Kidney (tissue), 14 donors: ENCODE results near the gene HBE1. TPM values are rescaled to one million over a fixed set of nuclear protein-coding genes. Genes with fewer than 3 reads are reported as not detected.
"Not testable (repeated sequence)": the region's sequence is repeated elsewhere in the genome, so short reads cannot be mapped to it uniquely, and the experiment has no call there.

Experiments used
- DNase-seq, 5 donors: peaks; one replicate each; pipeline ENCODE4 v3.0.0-alpha.2; 2013 to 2020
- FAIRE-seq: peaks from 2 replicates; lab custom pipeline; 2012; peaks lifted over from hg19 to GRCh38; lab: Jason Lieb, UNC
- H3K27ac ChIP-seq, 2 donors: one replicate each; pipeline ENCODE4 v1.7.0; 2013; ENCODE audit warnings: low read depth in 2 of 2, low read length in 2 of 2, inconsistent platforms in 1 of 2
- H3K27me3 ChIP-seq: one replicate; pipeline ENCODE4 v1.7.1; 2013; ENCODE audit warnings: low read length, inconsistent platforms; ENCODE audit not compliant: control insufficient read depth, insufficient read depth
- H3K36me3 ChIP-seq, 3 donors: one replicate each; pipeline versions ENCODE4 v1.7.0 to v1.7.1; 2013; ENCODE audit warnings: low read length in 3 of 3, control low read depth in 1 of 3, inconsistent platforms in 1 of 3; ENCODE audit not compliant: insufficient read depth in 3 of 3, control insufficient read depth in 2 of 3
- H3K4me1 ChIP-seq, 3 donors: one replicate each; pipeline versions ENCODE4 v1.7.0 to v1.7.1; 2013; ENCODE audit warnings: low read length in 3 of 3, inconsistent platforms in 1 of 3, low read depth in 1 of 3; ENCODE audit not compliant: control insufficient read depth in 2 of 3, insufficient read depth in 2 of 3
- H3K4me3 ChIP-seq, 3 donors: one replicate each; pipeline versions ENCODE4 v1.7.0 to v1.8.1; 2013; ENCODE audit warnings: low read length in 3 of 3, control low read depth in 1 of 3, inconsistent platforms in 1 of 3
- H3K9ac ChIP-seq, 3 donors: one replicate each; pipeline versions ENCODE4 v1.7.0 to v1.7.1; 2013; ENCODE audit warnings: low read length in 3 of 3, control low read depth in 1 of 3, inconsistent platforms in 1 of 3
- H3K9me3 ChIP-seq, 3 donors: one replicate each; pipeline versions ENCODE4 v1.7.0 to v1.7.1; 2013; ENCODE audit warnings: low read length in 3 of 3, control low read depth in 1 of 3, inconsistent platforms in 1 of 3; ENCODE audit not compliant: control insufficient read depth in 2 of 3, insufficient read depth in 1 of 3
- intact Hi-C: fragments of 100-400 bp; cut with DNase I; formaldehyde crosslinking; loops from one replicate; pipeline ENCODE4 v1.11.1; 2022
- polyA plus RNA-seq: library from polyadenylated mRNA; stranded (reverse); fragments of 350-450 nt; fragmentation: Illumina TruSeq; extraction: RNeasy Lipid Tissue Mini Kit (QIAGEN cat#74804); gene quantifications from one replicate; pipeline ENCODE4 v1.2.3, GENCODE V29; 2014; ENCODE audit warnings: low read depth, low replicate concordance; ENCODE audit not compliant: insufficient read depth
- total RNA-seq: library from RNA; stranded (reverse); fragmentation: NEBNext Ultra II Directional; extraction: Animal tissue kit (Norgen Biotek cat#: 25700); gene quantifications from one replicate; pipeline ENCODE4 v1.2.1, GENCODE V29; 2021
- TF ChIP-seq, protein P1 (sequence below): IDR thresholded peaks from 3 replicates; pipeline ENCODE4 v1.5.1; 2012; ENCODE audit warnings: mild to moderate bottlenecking, moderate library complexity, borderline replicate concordance; ENCODE audit not compliant: insufficient read depth; ENCODE audit errors: extremely low read depth
- donor health status: control.
- donor health status: control.
- donor health status: control.
- donor health status: control.
- donor health status: control.
- donor health status: DM: yes; HTN: yes; CAD: no.
- donor health status: Normal renal cell carcinoma (clear cell type).

Gene HBE1
- total and polyA plus RNA-seq, 2 donors from 2014 or later: not detected

DNA sequence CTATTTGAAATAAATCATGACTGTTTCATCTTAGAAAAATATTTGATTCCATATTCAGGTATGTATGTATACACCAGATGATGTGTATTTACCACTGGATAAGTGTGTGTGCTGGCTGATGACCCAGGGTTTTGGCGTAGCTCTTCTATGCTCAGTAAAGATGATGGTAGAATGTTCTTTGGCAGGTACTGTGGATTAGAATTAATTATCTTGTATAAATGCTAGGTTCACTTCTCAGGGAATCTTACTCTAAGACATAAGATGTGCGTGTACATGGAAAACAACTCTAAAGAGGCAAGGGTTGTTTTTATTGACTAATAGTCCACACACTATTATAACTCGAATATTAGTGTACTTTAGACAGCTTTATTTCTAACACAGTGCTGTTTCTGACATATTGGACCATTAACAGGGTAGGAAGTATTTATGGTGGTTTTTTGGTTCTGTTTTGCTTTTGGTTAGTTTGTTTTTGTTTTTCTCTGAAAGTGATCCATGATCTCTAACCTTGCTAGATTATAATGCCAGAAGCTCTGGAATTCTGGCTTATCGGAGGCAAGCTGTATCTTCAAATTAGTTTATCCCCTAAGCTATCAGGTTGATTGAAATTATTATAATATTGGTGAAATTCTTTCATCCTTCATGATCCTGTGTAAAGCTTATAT lies 19.1 kb downstream of the HBE1 start:
- FAIRE-seq: no peak
- Histone ChIP-seq H3K27me3 (no peaks in the 10 kb centered on the region), H3K4me1 (no peaks in the 10 kb centered on the region), H3K9ac (no peak overlapping the region), H3K27ac (no peak overlapping the region), H3K36me3 (no peaks in the 10 kb centered on the region), H3K9me3 (no peaks in the 10 kb centered on the region), H3K4me3 (no peak overlapping the region)
- no peak for DNase-seq
- intact Hi-C loops: no loop called here
- TF ChIP-seq, protein P1, sequence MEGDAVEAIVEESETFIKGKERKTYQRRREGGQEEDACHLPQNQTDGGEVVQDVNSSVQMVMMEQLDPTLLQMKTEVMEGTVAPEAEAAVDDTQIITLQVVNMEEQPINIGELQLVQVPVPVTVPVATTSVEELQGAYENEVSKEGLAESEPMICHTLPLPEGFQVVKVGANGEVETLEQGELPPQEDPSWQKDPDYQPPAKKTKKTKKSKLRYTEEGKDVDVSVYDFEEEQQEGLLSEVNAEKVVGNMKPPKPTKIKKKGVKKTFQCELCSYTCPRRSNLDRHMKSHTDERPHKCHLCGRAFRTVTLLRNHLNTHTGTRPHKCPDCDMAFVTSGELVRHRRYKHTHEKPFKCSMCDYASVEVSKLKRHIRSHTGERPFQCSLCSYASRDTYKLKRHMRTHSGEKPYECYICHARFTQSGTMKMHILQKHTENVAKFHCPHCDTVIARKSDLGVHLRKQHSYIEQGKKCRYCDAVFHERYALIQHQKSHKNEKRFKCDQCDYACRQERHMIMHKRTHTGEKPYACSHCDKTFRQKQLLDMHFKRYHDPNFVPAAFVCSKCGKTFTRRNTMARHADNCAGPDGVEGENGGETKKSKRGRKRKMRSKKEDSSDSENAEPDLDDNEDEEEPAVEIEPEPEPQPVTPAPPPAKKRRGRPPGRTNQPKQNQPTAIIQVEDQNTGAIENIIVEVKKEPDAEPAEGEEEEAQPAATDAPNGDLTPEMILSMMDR: no peak

DNA sequence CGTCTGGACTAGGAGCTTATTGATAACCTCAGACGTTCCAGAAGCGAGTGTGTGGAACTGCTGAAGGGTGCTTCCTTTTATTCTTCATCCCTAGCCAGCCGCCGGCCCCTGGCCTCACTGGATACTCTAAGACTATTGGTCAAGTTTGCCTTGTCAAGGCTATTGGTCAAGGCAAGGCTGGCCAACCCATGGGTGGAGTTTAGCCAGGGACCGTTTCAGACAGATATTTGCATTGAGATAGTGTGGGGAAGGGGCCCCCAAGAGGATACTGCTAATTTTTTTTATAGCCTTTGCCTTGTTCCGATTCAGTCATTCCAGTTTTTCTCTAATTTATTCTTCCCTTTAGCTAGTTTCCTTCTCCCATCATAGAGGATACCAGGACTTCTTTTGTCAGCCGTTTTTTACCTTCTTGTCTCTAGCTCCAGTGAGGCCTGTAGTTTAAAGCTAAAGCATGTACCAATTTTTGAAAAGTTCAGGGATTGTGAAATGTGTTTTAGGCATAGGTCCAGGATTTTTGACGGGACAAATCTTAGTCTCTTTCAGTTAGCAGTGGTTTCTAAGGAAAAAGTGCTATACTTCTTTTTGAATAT lies 19.8 kb downstream of the HBE1 start, which contains the start of gene HBG1:
HBG1 (minus strand) TSS at position 51 of the 590 bp plus-strand sequence. CDS start 53 bp downstream, outside the sequence.
- DNase-seq, H3K9me3 ChIP-seq, intact Hi-C loops, H3K9ac ChIP-seq, H3K27me3 ChIP-seq, H3K4me1 ChIP-seq, FAIRE-seq, H3K36me3 ChIP-seq, H3K27ac ChIP-seq, H3K4me3 ChIP-seq: not testable (repeated sequence)

DNA sequence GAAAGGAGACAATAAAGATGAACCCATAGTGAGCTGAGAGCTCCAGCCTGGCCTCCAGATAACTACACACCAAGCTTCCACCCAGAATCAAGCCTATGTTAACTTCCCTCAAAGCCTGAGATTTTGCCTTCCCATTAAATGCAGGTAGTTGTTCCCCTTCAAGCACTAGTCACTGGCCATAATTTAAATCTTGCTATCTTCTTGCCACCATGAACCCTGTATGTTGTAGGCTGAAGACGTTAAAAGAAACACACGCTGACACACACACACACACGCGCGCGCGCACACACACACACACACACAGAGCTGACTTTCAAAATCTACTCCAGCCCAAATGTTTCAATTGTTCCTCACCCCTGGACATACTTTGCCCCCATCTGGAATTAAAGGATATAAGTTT lies 21.2 kb downstream of the HBE1 start:
- H3K36me3 ChIP-seq, intact Hi-C loops, H3K27me3 ChIP-seq, H3K9me3 ChIP-seq, H3K4me1 ChIP-seq, H3K4me3 ChIP-seq, FAIRE-seq, H3K27ac ChIP-seq, H3K9ac ChIP-seq, DNase-seq: not testable (repeated sequence)

DNA sequence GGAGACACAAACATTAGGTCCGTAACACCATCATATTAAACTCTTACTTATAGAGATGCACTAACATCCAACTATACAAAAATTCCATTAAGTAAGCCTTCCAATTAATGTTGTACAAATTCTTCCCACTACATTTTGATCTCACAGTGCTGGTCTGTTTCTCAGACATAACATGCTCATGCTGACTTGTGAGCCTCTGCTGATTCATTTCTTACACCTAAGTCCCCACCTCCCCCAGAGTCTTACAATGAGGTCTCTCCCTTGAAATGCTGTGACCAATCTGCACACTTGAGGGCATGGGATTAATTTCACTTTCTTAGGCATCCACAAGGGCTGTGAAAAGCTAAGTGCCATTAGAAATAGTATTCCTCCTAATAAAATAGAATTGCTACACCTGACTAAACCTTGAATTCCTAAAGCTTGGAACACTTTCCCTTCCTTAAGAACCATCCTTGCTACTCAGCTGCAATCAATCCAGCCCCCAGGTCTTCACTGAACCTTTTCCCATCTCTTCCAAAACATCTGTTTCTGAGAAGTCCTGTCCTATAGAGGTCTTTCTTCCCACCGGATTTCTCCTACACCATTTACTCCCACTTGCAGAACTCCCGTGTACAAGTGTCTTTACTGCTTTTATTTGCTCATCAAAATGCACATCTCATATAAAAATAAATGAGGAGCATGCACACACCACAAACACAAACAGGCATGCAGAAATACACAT lies 22.1 kb downstream of the HBE1 start:
- Histone ChIP-seq H3K4me1 (no peaks in the 10 kb centered on the region), H3K4me3 (no peak overlapping the region), H3K9me3 (no peaks in the 10 kb centered on the region), H3K9ac (no peak overlapping the region), H3K36me3 (no peaks in the 10 kb centered on the region), H3K27ac (no peak overlapping the region), H3K27me3 (no peaks in the 10 kb centered on the region)
- DNase-seq (no peak), FAIRE-seq (no peak)
- TF ChIP-seq, protein P1: no peak
- intact Hi-C loops: no loop called here
